Neural cell (in vitro differentiated cells): Measurements from ENCODE around the gene MAST1. TPM values are rescaled to one million over a fixed set of nuclear protein-coding genes. Genes with fewer than 3 reads are reported as not detected.

Experiments
- H2AFZ ChIP-seq: fragments of 200-600, 300-800 bp; sonication (generic), shearing (Covaris generic); 2 replicates; pipeline ENCODE4 v1.6.0; 2014; ENCODE audit warnings: low read depth, mild to moderate bottlenecking, antibody characterized with exemption, low read length, moderate library complexity
- H3F3A ChIP-seq: fragments of 200-600 bp; shearing (Covaris generic); 2 replicates; pipeline ENCODE4 v1.6.1; 2016; ENCODE audit warnings: mild to moderate bottlenecking, moderate library complexity, mixed read lengths, antibody characterized with exemption, low read length; ENCODE audit not compliant: insufficient read depth, poor library complexity, severe bottlenecking
- H3K27ac ChIP-seq: fragments of 200-600, 300-800 bp; sonication (generic), shearing (Covaris generic); 2 replicates; pipeline ENCODE4 v1.5.1; 2014; ENCODE audit warnings: mild to moderate bottlenecking, low read length, moderate library complexity
- H3K27me3 ChIP-seq: fragments of 300-800, 200-600 bp; sonication (generic), shearing (Covaris generic); 2 replicates; pipeline ENCODE4 v1.6.0; 2014; ENCODE audit warnings: mild to moderate bottlenecking, low read depth, low read length, moderate library complexity; ENCODE audit not compliant: insufficient read depth
- H3K36me3 ChIP-seq: fragments of 300-800, 200-600 bp; sonication (generic), shearing (Covaris generic); 2 replicates; pipeline ENCODE4 v1.5.1; 2014; ENCODE audit warnings: mild to moderate bottlenecking, antibody characterized with exemption, low read length, moderate library complexity; ENCODE audit not compliant: insufficient read depth
- H3K4me2 ChIP-seq: fragments of 300-800, 200-600 bp; sonication (generic), shearing (Covaris generic); 2 replicates; pipeline ENCODE4 v1.6.0; 2014; ENCODE audit warnings: mild to moderate bottlenecking, low read length
- H3K4me3 ChIP-seq: fragments of 300-800, 200-600 bp; sonication (generic), shearing (Covaris generic); 2 replicates; pipeline ENCODE4 v1.5.1; 2014; ENCODE audit warnings: mild to moderate bottlenecking, low read length, moderate library complexity
- H3K79me2 ChIP-seq: fragments of 200-600 bp; shearing (Covaris generic); replicated peaks from 2 replicates; pipeline ENCODE4 v1.6.0; 2014; ENCODE audit warnings: mild to moderate bottlenecking, low read length, moderate library complexity; ENCODE audit not compliant: insufficient read depth
- H3K9ac ChIP-seq: fragments of 300-800, 200-600 bp; sonication (generic), shearing (Covaris generic); 2 replicates; pipeline ENCODE4 v1.6.1; 2016; ENCODE audit warnings: mild to moderate bottlenecking, low read length, mixed read lengths
- H3K9me2 ChIP-seq: fragments of 200-600 bp; shearing (Covaris generic); 2 replicates; pipeline ENCODE4 v1.6.1; 2016; ENCODE audit warnings: mild to moderate bottlenecking, low read length, mixed read lengths; ENCODE audit not compliant: insufficient read depth
- H3K9me3 ChIP-seq: fragments of 200-600, 300-800 bp; sonication (generic), shearing (Covaris generic); 2 replicates; pipeline ENCODE4 v1.6.1; 2016; ENCODE audit warnings: mild to moderate bottlenecking, mixed run types, low read length, moderate library complexity, mixed read lengths
- H4K20me1 ChIP-seq: fragments of 200-600 bp; shearing (Covaris generic); 2 replicates; pipeline ENCODE4 v1.6.1; 2016; ENCODE audit warnings: mild to moderate bottlenecking, mixed run types; ENCODE audit not compliant: insufficient read depth
- EP300 ChIP-seq: fragments of 450-650 bp; conservative IDR thresholded peaks from 2 replicates; pipeline ENCODE4 v1.6.1; 2014; ENCODE audit warnings: antibody characterized with exemption, mild to moderate bottlenecking, moderate library complexity; ENCODE audit not compliant: poor library complexity, severe bottlenecking
- EZH2 ChIP-seq: fragments of 200-600, 300-800 bp; shearing (Covaris generic), sonication (generic); IDR thresholded peaks from 2 replicates; pipeline ENCODE4 v1.6.1; 2014; ENCODE audit warnings: antibody characterized with exemption, low read length, borderline replicate concordance, mild to moderate bottlenecking; ENCODE audit not compliant: insufficient read depth, poor library complexity, severe bottlenecking
- MXI1 ChIP-seq: fragments of 450-650 bp; conservative IDR thresholded peaks from 2 replicates; pipeline ENCODE4 v1.6.1; 2014; ENCODE audit warnings: antibody characterized with exemption, mild to moderate bottlenecking; ENCODE audit not compliant: poor library complexity, severe bottlenecking
- POLR2AphosphoS5 ChIP-seq: IDR thresholded peaks from 2 replicates; pipeline ENCODE4 v1.6.1; 2012
- RAD21 ChIP-seq: fragments of 450-650 bp; conservative IDR thresholded peaks from 2 replicates; pipeline ENCODE4 v1.6.1; 2014; ENCODE audit warnings: antibody characterized with exemption, mild to moderate bottlenecking, moderate library complexity
- REST ChIP-seq: IDR thresholded peaks from 2 replicates; pipeline ENCODE4 v1.6.1; 2012; ENCODE audit warnings: borderline replicate concordance
- SMC3 ChIP-seq: fragments of 450-650 bp; conservative IDR thresholded peaks from 2 replicates; pipeline ENCODE4 v1.6.1; 2014; ENCODE audit warnings: antibody characterized with exemption, mild to moderate bottlenecking, moderate library complexity; ENCODE audit not compliant: poor library complexity
- TAF1 ChIP-seq: IDR thresholded peaks from 2 replicates; pipeline ENCODE4 v1.6.1; 2012; ENCODE audit warnings: low read depth
- polyA plus RNA-seq: library from polyadenylated mRNA; depleted of rRNA; stranded (reverse); fragments of >200 nt; gene quantifications from 2 replicates; pipeline ENCODE4 v1.2.3, GENCODE V29; 2014

The MAST1 gene
- polyA plus RNA-seq, 1 donor from 2014 or later = 65.0 TPM

GRCh38 chr19:12907166-12907565 is 68.9 kb downstream of the MAST1 start:
- H3K9me3 ChIP-seq = no peaks in the 10 kb centered on the region
- H3K27ac ChIP-seq = no peak overlapping the region
- H2AFZ ChIP-seq = no peak overlapping the region
- no peak overlapping the region for H3K4me2 ChIP-seq
- H3K79me2 ChIP-seq = no peaks in the 10 kb centered on the region
- TF ChIP-seq SMC3 = no peak
- no peak for TF ChIP-seq MXI1
- TF ChIP-seq REST = no peak
- no peak for TF ChIP-seq EP300
- no peak for TF ChIP-seq EZH2
- TF ChIP-seq POLR2AphosphoS5 = no peak
- H3K27me3 ChIP-seq = no peaks in the 10 kb centered on the region
- H3F3A ChIP-seq = no peaks in the 10 kb centered on the region
- H3K4me3 ChIP-seq = no peak overlapping the region
- H3K9me2 ChIP-seq = no peaks in the 10 kb centered on the region
- no peaks in the 10 kb centered on the region for H4K20me1 ChIP-seq
- H3K36me3 ChIP-seq = no peaks in the 10 kb centered on the region
- no peak overlapping the region for H3K9ac ChIP-seq

GRCh38 chr19:12912571-12912970 is 74.3 kb downstream of the MAST1 start:
- H3K36me3 ChIP-seq = no peaks in the 10 kb centered on the region
- no peak for TF ChIP-seq EP300
- no peak overlapping the region for H3K4me3 ChIP-seq
- no peaks in the 10 kb centered on the region for H3K79me2 ChIP-seq
- no peaks in the 10 kb centered on the region for H3K9me2 ChIP-seq
- H3K27me3 ChIP-seq = no peaks in the 10 kb centered on the region
- no peaks in the 10 kb centered on the region for H3F3A ChIP-seq
- H3K9me3 ChIP-seq = no peaks in the 10 kb centered on the region
- H3K9ac ChIP-seq = no peak overlapping the region
- no peaks in the 10 kb centered on the region for H4K20me1 ChIP-seq
- no peak overlapping the region for H2AFZ ChIP-seq
- H3K27ac ChIP-seq = no peak overlapping the region
- no peak overlapping the region for H3K4me2 ChIP-seq

GRCh38 chr19:12913011-12913561 is 74.8 kb downstream of the MAST1 start:
- Histone ChIP-seq H3K4me2 (no peak overlapping the region), H2AFZ (no peak overlapping the region)

More at GRCh38 chr19:12913011-12913561, 74.8 kb downstream of the MAST1 start:
- Histone ChIP-seq H3K4me3 (no peak overlapping the region), H3K36me3 (no peaks in the 10 kb centered on the region), H3K27ac (no peak overlapping the region), H3K9ac (no peak overlapping the region), H3K79me2 (no peaks in the 10 kb centered on the region), H4K20me1 (no peaks in the 10 kb centered on the region), H3K27me3 (no peaks in the 10 kb centered on the region), H3F3A (no peaks in the 10 kb centered on the region), H3K9me3 (no peaks in the 10 kb centered on the region), H3K9me2 (no peaks in the 10 kb centered on the region)
- no peak for TF ChIP-seq POLR2AphosphoS5
- TF ChIP-seq REST = no peak
- no peak for TF ChIP-seq MXI1
- no peak for TF ChIP-seq TAF1
- TF ChIP-seq SMC3 = no peak
- TF ChIP-seq RAD21 = no peak
- no peak for TF ChIP-seq EP300
